HEK293 (cell line): Measurements from ENCODE around the gene POLD4.

Source experiments
- CTCF ChIA-PET: fragments of 350-600 bp; formaldehyde crosslinking; extraction: SDS; loops from one replicate; lab custom pipeline; 2021; ENCODE audit warnings: antibody characterized with exemption; lab: Yijun Ruan, JAX
- POLR2A ChIA-PET: fragments of 300-600 bp; formaldehyde crosslinking; extraction: SDS; loops from one replicate; lab custom pipeline; 2020; ENCODE audit warnings: antibody characterized with exemption, inconsistent platforms; lab: Yijun Ruan, JAX
- H3K27ac ChIP-seq: fragments of 200-500 bp; sonication (Bioruptor generic); 2 replicates; pipeline ENCODE4 v1.5.1; 2014; ENCODE audit warnings: low read depth, low read length, control low read depth, inconsistent platforms; ENCODE audit errors: extremely low read depth
- H3K36me3 ChIP-seq, 2 experiments: fragments of 200-500 bp in 1 of 2; sonication (Bioruptor generic) in 1 of 2; 1 replicate in 1 of 2; 2 replicates in 1 of 2; pipeline ENCODE4 v1.5.1; 2014 to 2017; ENCODE audit warnings: inconsistent platforms in 2 of 2, low read length in 2 of 2; ENCODE audit not compliant: control insufficient read depth in 2 of 2, insufficient read depth in 1 of 2
- H3K4me1 ChIP-seq: fragments of 200-500 bp; sonication (Bioruptor generic); 2 replicates; pipeline ENCODE4 v1.5.1; 2014; ENCODE audit warnings: mild to moderate bottlenecking, low read length, inconsistent platforms; ENCODE audit not compliant: control insufficient read depth, insufficient read depth
- H3K4me3 ChIP-seq: 2 replicates; pipeline ENCODE4 v1.5.1; 2011; ENCODE audit warnings: low read depth, mild to moderate bottlenecking, control low read depth, low read length, moderate library complexity
- H3K9me3 ChIP-seq: fragments of 200-500 bp; sonication (Bioruptor generic); 2 replicates; pipeline ENCODE4 v1.5.1; 2014; ENCODE audit warnings: low read depth, low read length, inconsistent platforms; ENCODE audit not compliant: control insufficient read depth, insufficient read depth
- CTCF ChIP-seq: fragments of 450-650 bp; formaldehyde crosslinking; IDR thresholded peaks from 2 replicates; pipeline ENCODE4 v1.5.1; 2016; ENCODE audit warnings: missing biosample characterization, missing genetic modification characterization
- EGR2 ChIP-seq: fragments of 450-650 bp; formaldehyde crosslinking; IDR thresholded peaks from 2 replicates; pipeline ENCODE4 v1.5.1; 2016; ENCODE audit warnings: low read depth, missing biosample characterization, missing genetic modification characterization
- KLF10 ChIP-seq: fragments of 450-650 bp; IDR thresholded peaks from 2 replicates; pipeline ENCODE4 v1.5.1; 2018; ENCODE audit warnings: missing biosample characterization, mild to moderate bottlenecking, missing genetic modification characterization
- RBAK ChIP-seq: fragments of 450-650 bp; formaldehyde crosslinking; IDR thresholded peaks from 2 replicates; pipeline ENCODE4 v1.5.1; 2016; ENCODE audit warnings: missing biosample characterization, missing genetic modification characterization
- REST ChIP-seq: fragments of 450-650 bp; formaldehyde crosslinking; IDR thresholded peaks from 2 replicates; pipeline ENCODE4 v1.5.1; 2016; ENCODE audit warnings: missing biosample characterization, missing genetic modification characterization
- SP2 ChIP-seq: fragments of 450-650 bp; formaldehyde crosslinking; IDR thresholded peaks from 2 replicates; pipeline ENCODE4 v1.5.1; 2016; ENCODE audit warnings: missing biosample characterization, missing genetic modification characterization
- ZFHX2 ChIP-seq: fragments of 450-650 bp; formaldehyde crosslinking; conservative IDR thresholded peaks from 2 replicates; pipeline ENCODE4 v1.5.1; 2016; ENCODE audit warnings: missing biosample characterization, missing genetic modification characterization
- ZNF133 ChIP-seq: fragments of 450-650 bp; formaldehyde crosslinking; IDR thresholded peaks from 2 replicates; pipeline ENCODE4 v1.5.1; 2016; ENCODE audit warnings: missing biosample characterization, missing genetic modification characterization
- ZNF18 ChIP-seq: fragments of 450-650 bp; formaldehyde crosslinking; IDR thresholded peaks from 2 replicates; pipeline ENCODE4 v1.5.1; 2016; ENCODE audit warnings: missing biosample characterization, missing genetic modification characterization
- ZNF19 ChIP-seq: fragments of 450-650 bp; formaldehyde crosslinking; IDR thresholded peaks from 2 replicates; pipeline ENCODE4; 2016; ENCODE audit warnings: missing biosample characterization, missing genetic modification characterization, low read depth
- ZNF2 ChIP-seq: fragments of 450-650 bp; formaldehyde crosslinking; IDR thresholded peaks from 2 replicates; pipeline ENCODE4 v1.5.1; 2016; ENCODE audit warnings: missing biosample characterization, missing genetic modification characterization
- ZNF335 ChIP-seq: fragments of 450-650 bp; formaldehyde crosslinking; conservative IDR thresholded peaks from 2 replicates; pipeline ENCODE4 v1.5.1; 2016; ENCODE audit warnings: missing biosample characterization, missing genetic modification characterization
- ZNF555 ChIP-seq: fragments of 450-650 bp; formaldehyde crosslinking; conservative IDR thresholded peaks from 2 replicates; pipeline ENCODE4 v1.5.1; 2017; ENCODE audit warnings: missing biosample characterization, mild to moderate bottlenecking, missing genetic modification characterization, inconsistent platforms
- ZNF843 ChIP-seq: fragments of 450-650 bp; formaldehyde crosslinking; IDR thresholded peaks from 2 replicates; pipeline ENCODE4 v1.5.1; 2016; ENCODE audit warnings: missing biosample characterization, missing genetic modification characterization

POLD4 gene

GRCh38 chr11:67310246-67311050, 42.9 kb downstream of the POLD4 start:
- peaks cover 0 to 46% of the 10 kb centered on the region in 2 experiments; a peak in 1 of 3 replicates for H3K36me3 ChIP-seq
- TF ChIP-seq RBAK (tag by site-specific recombination) (no peak), ZNF555 (tag by site-specific recombination) (no peak), ZNF19 (tag by site-specific recombination) (no peak), REST (tag by site-specific recombination) (no peak), ZNF335 (tag by site-specific recombination) (no peak), KLF10 (tag by site-specific recombination) (no peak), ZNF18 (tag by site-specific recombination) (no peak), CTCF (tag by site-specific recombination) (no peak), ZNF843 (tag by site-specific recombination) (no peak)
- H3K9me3 ChIP-seq: no peaks in the 10 kb centered on the region
- H3K4me1 ChIP-seq: no peaks in the 10 kb centered on the region
- H3K27ac ChIP-seq: no peak overlapping the region
- ChIA-PET POLR2A (no interaction called here), CTCF (interaction anchor here (0.8 to 1.2 kb wide), 2 partner anchors 7 to 44 kb away, joined by 3 read pairs; partner anchors contain the start of gene SSH3)
- H3K4me3 ChIP-seq: no peak overlapping the region

GRCh38 chr11:67309661-67310061, 43.7 kb downstream of the POLD4 start:
- peak; percentile 26; the same call in 1 of the 2 replicates for TF ChIP-seq SP2 (tag by site-specific recombination)
- no peak for TF ChIP-seq ZNF133
- no peak for TF ChIP-seq ZNF2 (tag by site-specific recombination)
- peak; percentile 35 for TF ChIP-seq ZFHX2 (tag by site-specific recombination)
- TF ChIP-seq ZNF555 (tag by site-specific recombination): no peak
- peak; percentile 46 for TF ChIP-seq EGR2 (tag by site-specific recombination)
- TF ChIP-seq, all 188 proteins: peak for 3
- no peak overlapping the region for H3K27ac ChIP-seq
- ChIA-PET POLR2A (no interaction called here), CTCF (no interaction called here)
- no peaks in the 10 kb centered on the region for H3K9me3 ChIP-seq
- no peak overlapping the region for H3K4me3 ChIP-seq
- no peaks in the 10 kb centered on the region for H3K4me1 ChIP-seq
- H3K36me3 ChIP-seq: peaks cover 0 to 46% of the 10 kb centered on the region in 2 experiments; a peak in 1 of 3 replicates
